ENCODE results near the gene SLC24A4. TPM values are rescaled to one million over a fixed set of nuclear protein-coding genes. Genes with fewer than 3 reads are reported as not detected.

Gene SLC24A4
- total and polyA plus RNA-seq, 4 donors = 5.8 to 11.8 (median 6.9) TPM

DNA sequence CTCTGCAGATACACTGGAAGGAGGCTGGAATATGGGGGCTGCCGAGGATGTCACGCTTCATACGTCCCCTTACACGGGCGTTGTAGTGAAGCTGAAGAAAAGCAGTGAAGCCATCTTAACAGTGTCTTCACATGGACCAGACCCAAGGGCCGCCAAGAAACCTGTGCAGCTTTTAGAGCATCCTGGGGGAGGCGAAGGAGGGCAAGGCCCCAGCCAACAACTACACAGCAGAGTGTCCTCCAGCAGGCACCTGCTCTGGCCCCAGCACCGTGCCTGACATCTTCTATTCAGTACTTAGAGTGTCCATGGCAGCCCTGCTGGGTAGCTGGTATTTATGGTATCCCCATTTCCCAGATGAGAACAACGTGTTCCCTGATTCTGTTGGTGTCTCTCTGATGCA lies 141.8 kb downstream of the SLC24A4 start:
- H3K36me3 ChIP-seq (ENCODE audit: control insufficient read depth, insufficient read depth, low read length) = peaks cover 7% of the 10 kb centered on the region
- no peak overlapping the region for H3K4me3 ChIP-seq (ENCODE audit: low read depth, low read length)
- no peak for DNase-seq (ENCODE audit: low read depth in 4 of 6, low spot score in 6 of 6)
- 82% methylated on average over 9 of the region's 9 CpGs for WGBS (ENCODE audit: insufficient coverage)
- H3K4me1 ChIP-seq (ENCODE audit: control insufficient read depth, insufficient read depth, low read length) = peaks cover 11% of the 10 kb centered on the region
- no peak overlapping the region for H3K27ac ChIP-seq (ENCODE audit: low read depth, low read length)
- peaks cover 7% of the 10 kb centered on the region for H3K9me3 ChIP-seq (ENCODE audit: control insufficient read depth, insufficient read depth, low read length)
- H3K27me3 ChIP-seq (ENCODE audit: control insufficient read depth, insufficient read depth, low read length) = no peaks in the 10 kb centered on the region

DNA sequence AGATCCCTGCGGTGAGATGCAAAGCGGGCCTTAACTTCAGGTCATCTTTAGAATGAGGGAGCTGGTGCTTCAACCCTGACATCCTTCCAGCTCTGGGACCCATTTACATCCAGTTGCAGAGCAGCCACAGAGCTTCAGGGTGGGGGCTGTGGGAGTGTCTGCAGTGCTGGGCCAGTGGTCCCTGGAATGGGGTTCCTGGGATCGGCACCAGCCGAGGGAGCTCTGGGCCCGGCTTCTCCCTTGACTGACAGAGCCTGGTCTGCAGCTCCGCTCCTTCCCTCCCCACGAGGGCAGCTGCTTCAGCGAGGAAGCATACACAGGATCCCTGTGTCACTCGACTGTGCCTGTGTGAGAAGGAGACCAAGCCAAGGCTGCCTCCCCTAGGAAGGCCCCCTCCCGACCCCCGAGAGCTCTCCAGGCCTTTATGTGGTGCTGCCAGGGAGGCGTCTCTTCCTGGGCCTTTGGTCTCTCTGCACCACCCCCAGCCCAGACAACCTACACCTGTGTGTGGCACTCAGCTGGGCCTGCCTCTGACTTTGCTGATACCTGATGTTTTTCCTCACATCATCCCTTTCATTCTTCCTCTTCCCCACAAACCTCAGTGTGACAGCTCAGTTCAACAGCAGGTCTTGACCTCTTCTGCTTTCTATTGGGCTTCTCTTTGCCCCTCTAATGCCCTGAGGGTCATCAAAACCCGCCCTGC lies 142.5 kb downstream of the SLC24A4 start:
- Histone ChIP-seq H3K4me1 (ENCODE audit: control insufficient read depth, insufficient read depth, low read length) (peaks cover 10% of the 10 kb centered on the region), H3K4me3 (ENCODE audit: low read depth, low read length) (no peak overlapping the region), H3K36me3 (ENCODE audit: control insufficient read depth, insufficient read depth, low read length) (peaks cover 6% of the 10 kb centered on the region), H3K9me3 (ENCODE audit: control insufficient read depth, insufficient read depth, low read length) (peaks cover 7% of the 10 kb centered on the region), H3K27ac (ENCODE audit: low read depth, low read length) (no peak overlapping the region), H3K27me3 (ENCODE audit: control insufficient read depth, insufficient read depth, low read length) (no peaks in the 10 kb centered on the region)
- 52% methylated on average over 9 of the region's 13 CpGs for WGBS (ENCODE audit: insufficient coverage)
- no peak for DNase-seq (ENCODE audit: low read depth in 4 of 6, low spot score in 6 of 6)

DNA sequence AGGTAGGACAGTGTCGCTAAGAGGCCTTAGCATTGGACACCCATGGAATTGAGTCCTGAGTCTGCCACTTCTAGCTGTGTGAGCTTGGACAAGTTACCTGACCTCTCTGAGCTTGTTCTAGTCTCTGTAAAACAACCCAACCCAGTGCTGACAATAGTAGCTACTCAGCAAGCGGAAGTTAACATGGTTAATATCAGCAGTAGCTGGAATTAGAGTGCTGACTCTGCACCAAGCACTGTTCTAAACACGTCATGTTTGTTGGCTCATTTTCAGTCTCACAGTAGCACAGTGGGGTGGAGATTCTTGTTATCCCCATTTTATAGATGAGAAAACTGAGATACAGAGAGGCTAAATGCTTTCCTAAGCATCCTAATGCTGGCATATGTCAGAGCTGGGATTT lies 143.1 kb downstream of the SLC24A4 start:
- DNase-seq (ENCODE audit: low read depth in 4 of 6, low spot score in 6 of 6) = no peak
- H3K9me3 ChIP-seq (ENCODE audit: control insufficient read depth, insufficient read depth, low read length) = peaks cover 7% of the 10 kb centered on the region

DNA sequence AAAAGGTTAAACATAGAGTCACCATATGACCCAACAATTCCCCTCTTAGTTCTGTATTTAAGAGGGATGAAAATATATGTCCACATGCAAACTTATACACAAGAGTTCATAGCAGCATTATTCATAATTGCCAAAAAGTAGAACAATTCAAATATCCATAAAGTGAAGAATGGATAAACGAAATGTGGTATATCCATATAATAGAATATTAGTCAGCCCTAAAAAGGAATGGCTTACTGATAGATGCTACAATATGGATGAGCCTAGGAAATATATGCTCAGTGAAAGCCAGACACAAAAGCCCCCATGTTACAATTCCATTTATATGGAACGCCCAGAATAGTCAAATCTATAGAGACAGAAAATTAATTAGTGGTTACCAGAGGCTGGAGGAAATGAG lies 146.6 kb downstream of the SLC24A4 start:
- WGBS (ENCODE audit: insufficient coverage) = no CpG with 5 or more reads among the region's 2 CpGs

More for the DNA sequence above, 143.1 kb downstream of the SLC24A4 start:
- H3K36me3 ChIP-seq (ENCODE audit: control insufficient read depth, insufficient read depth, low read length) = peaks cover 3% of the 10 kb centered on the region
- no peak overlapping the region for H3K27ac ChIP-seq (ENCODE audit: low read depth, low read length)
- H3K27me3 ChIP-seq (ENCODE audit: control insufficient read depth, insufficient read depth, low read length) = no peaks in the 10 kb centered on the region
- H3K4me1 ChIP-seq (ENCODE audit: control insufficient read depth, insufficient read depth, low read length) = peaks cover 5% of the 10 kb centered on the region
- H3K4me3 ChIP-seq (ENCODE audit: low read depth, low read length) = no peak overlapping the region
- 72% methylated on average over 2 of the region's 3 CpGs for WGBS (ENCODE audit: insufficient coverage)

DNA sequence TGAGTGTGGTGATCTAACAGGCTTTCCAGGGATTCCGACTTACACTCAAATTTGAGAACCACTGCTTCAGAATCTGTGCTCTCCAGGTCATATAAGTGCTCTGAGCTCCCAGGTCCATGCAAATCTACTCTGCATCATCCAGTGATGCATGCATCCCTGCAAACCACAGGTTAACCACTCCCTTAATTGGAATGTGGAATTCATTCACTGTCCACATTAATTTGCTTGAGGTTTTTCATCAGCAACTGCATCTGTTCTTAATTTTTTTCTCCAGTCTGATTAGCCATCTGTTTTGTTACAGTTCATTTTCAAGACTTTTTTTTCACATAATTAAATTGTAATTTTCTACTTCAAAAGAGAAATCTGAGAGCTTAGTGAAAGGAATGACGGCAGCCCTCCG lies 147.2 kb downstream of the SLC24A4 start:
- no peak overlapping the region for H3K27ac ChIP-seq (ENCODE audit: low read depth, low read length)
- H3K4me1 ChIP-seq (ENCODE audit: control insufficient read depth, insufficient read depth, low read length) = no peaks in the 10 kb centered on the region
- peaks cover 3% of the 10 kb centered on the region for H3K36me3 ChIP-seq (ENCODE audit: control insufficient read depth, insufficient read depth, low read length)
- WGBS (ENCODE audit: insufficient coverage) = 100% methylated on average over 1 of the region's 3 CpGs
- no peak for DNase-seq (ENCODE audit: low read depth in 4 of 6, low spot score in 6 of 6)
- peaks cover 7% of the 10 kb centered on the region for H3K9me3 ChIP-seq (ENCODE audit: control insufficient read depth, insufficient read depth, low read length)
- H3K4me3 ChIP-seq (ENCODE audit: low read depth, low read length) = no peak overlapping the region
- no peaks in the 10 kb centered on the region for H3K27me3 ChIP-seq (ENCODE audit: control insufficient read depth, insufficient read depth, low read length)

More for the DNA sequence above, 146.6 kb downstream of the SLC24A4 start:
- Histone ChIP-seq H3K4me3 (ENCODE audit: low read depth, low read length) (no peak overlapping the region), H3K27ac (ENCODE audit: low read depth, low read length) (no peak overlapping the region), H3K4me1 (ENCODE audit: control insufficient read depth, insufficient read depth, low read length) (no peaks in the 10 kb centered on the region), H3K36me3 (ENCODE audit: control insufficient read depth, insufficient read depth, low read length) (peaks cover 3% of the 10 kb centered on the region), H3K27me3 (ENCODE audit: control insufficient read depth, insufficient read depth, low read length) (no peaks in the 10 kb centered on the region), H3K9me3 (ENCODE audit: control insufficient read depth, insufficient read depth, low read length) (peaks cover 7% of the 10 kb centered on the region)
- no peak for DNase-seq (ENCODE audit: low read depth in 4 of 6, low spot score in 6 of 6)

DNA sequence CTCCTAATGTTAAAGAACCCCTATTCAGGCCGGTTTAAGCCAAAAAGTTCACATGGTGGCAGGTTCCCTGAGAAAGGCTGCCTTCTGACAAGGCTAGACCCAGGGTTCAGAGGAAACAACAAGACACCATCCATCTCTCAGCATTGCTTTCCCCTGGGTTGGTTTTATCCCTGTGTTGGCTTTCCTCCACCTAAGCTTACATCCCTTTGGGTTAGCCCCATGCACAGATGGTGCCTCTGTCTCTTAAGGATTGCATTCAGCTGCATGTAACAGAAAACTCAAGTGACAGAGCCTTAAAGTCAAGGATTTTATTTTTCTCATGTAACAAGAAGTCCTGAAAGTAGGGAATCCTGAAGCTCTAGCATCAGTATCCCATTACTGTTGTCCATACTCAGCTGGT lies 147.8 kb downstream of the SLC24A4 start:
- H3K9me3 ChIP-seq (ENCODE audit: control insufficient read depth, insufficient read depth, low read length) = peaks cover 7% of the 10 kb centered on the region
- no peaks in the 10 kb centered on the region for H3K4me1 ChIP-seq (ENCODE audit: control insufficient read depth, insufficient read depth, low read length)
- no peak overlapping the region for H3K27ac ChIP-seq (ENCODE audit: low read depth, low read length)
- DNase-seq (ENCODE audit: low read depth in 4 of 6, low spot score in 6 of 6) = no peak
- no peak overlapping the region for H3K4me3 ChIP-seq (ENCODE audit: low read depth, low read length)
- no CpG with 5 or more reads among the region's 1 CpG for WGBS (ENCODE audit: insufficient coverage)
- no peaks in the 10 kb centered on the region for H3K27me3 ChIP-seq (ENCODE audit: control insufficient read depth, insufficient read depth, low read length)
- H3K36me3 ChIP-seq (ENCODE audit: control insufficient read depth, insufficient read depth, low read length) = no peaks in the 10 kb centered on the region

DNA sequence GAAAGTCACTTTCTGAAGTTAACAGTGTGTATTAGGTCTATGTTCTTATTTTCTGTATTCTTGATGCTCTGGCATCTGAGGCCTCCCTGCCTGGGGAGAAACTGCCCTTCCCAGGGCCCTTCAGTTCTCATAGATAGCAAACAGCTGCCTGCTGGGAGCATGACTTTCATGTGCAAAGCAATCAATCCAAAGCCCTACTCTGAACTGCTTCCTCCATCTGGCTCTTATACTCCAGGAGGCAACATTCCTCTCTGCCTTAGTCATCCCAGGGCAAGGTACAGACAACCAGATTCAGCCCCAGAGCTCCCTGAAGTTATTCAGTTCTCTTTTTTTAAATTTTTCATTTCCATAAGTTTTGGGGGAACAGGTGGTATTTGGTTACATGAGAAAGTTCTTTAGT lies 149.0 kb downstream of the SLC24A4 start:
- no peak overlapping the region for H3K27ac ChIP-seq (ENCODE audit: low read depth, low read length)
- no peaks in the 10 kb centered on the region for H3K4me1 ChIP-seq (ENCODE audit: control insufficient read depth, insufficient read depth, low read length)
- H3K27me3 ChIP-seq (ENCODE audit: control insufficient read depth, insufficient read depth, low read length) = no peaks in the 10 kb centered on the region
- H3K9me3 ChIP-seq (ENCODE audit: control insufficient read depth, insufficient read depth, low read length) = peaks cover 2% of the 10 kb centered on the region
- no peak for DNase-seq (ENCODE audit: low read depth in 4 of 6, low spot score in 6 of 6)
- no peaks in the 10 kb centered on the region for H3K36me3 ChIP-seq (ENCODE audit: control insufficient read depth, insufficient read depth, low read length)
- no peak overlapping the region for H3K4me3 ChIP-seq (ENCODE audit: low read depth, low read length)

DNA sequence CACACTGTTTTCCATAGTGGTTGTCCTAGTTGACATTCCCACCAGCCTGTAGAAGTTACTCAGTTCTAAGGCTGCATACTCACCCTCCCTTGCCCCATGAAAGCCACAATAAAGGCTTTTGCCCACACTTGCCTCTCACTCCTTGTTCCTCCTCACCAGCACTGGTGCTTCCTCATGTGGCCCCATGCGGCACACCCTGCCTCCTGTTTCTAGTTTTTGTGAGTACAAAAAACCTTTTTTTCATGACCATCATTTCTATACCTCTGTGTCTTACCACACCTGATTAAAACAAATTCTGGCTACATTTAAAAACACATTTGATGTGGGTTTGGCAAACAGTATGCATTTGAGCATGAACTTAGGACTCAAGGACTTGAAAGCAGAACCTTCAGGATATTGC lies 149.9 kb downstream of the SLC24A4 start:
- Histone ChIP-seq H3K27ac (ENCODE audit: low read depth, low read length) (no peak overlapping the region), H3K4me1 (ENCODE audit: control insufficient read depth, insufficient read depth, low read length) (no peaks in the 10 kb centered on the region), H3K36me3 (ENCODE audit: control insufficient read depth, insufficient read depth, low read length) (no peaks in the 10 kb centered on the region), H3K9me3 (ENCODE audit: control insufficient read depth, insufficient read depth, low read length) (no peaks in the 10 kb centered on the region), H3K27me3 (ENCODE audit: control insufficient read depth, insufficient read depth, low read length) (no peaks in the 10 kb centered on the region), H3K4me3 (ENCODE audit: low read depth, low read length) (no peak overlapping the region)
- no peak for DNase-seq (ENCODE audit: low read depth in 4 of 6, low spot score in 6 of 6)
- 100% methylated on average over 1 of the region's 1 CpG for WGBS (ENCODE audit: insufficient coverage)

DNA sequence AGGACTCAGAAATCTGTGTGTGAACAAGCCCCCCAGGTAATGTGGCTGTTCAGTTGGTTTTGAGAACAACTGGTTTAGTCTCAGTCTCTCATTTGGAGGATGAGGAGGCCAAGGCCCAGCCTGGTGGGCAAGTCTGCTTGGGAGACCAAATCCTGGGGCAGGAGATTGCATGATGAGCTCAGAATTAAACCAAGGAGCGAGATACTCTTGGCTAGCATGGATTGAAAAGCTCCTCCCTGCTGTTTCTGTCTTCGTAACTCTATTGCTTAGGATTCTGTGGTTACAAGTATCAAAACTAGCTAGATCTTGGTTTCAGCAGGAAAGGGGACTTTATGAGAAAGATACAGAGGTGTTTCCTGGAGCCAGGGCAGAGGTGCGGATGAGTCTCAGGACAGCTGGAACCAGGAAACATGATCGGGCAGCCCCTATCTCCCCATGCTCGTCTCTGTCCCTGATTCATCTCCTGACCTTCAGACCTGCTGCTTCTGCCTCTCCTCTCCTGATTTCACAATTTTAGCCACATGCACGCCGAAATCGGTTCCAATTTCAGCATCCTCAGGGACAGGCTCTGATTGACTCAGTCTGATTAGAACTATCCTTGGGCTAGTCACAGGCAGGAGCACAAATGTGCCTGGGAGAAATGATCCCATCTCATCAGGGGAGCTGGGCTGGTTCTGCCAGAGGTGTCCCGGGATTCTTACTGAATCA lies 150.4 kb downstream of the SLC24A4 start:
- 82% methylated on average over 9 of the region's 9 CpGs for WGBS (ENCODE audit: insufficient coverage)
- Histone ChIP-seq H3K4me3 (ENCODE audit: low read depth, low read length) (no peak overlapping the region), H3K36me3 (ENCODE audit: control insufficient read depth, insufficient read depth, low read length) (no peaks in the 10 kb centered on the region), H3K27me3 (ENCODE audit: control insufficient read depth, insufficient read depth, low read length) (no peaks in the 10 kb centered on the region), H3K4me1 (ENCODE audit: control insufficient read depth, insufficient read depth, low read length) (no peaks in the 10 kb centered on the region), H3K27ac (ENCODE audit: low read depth, low read length) (no peak overlapping the region), H3K9me3 (ENCODE audit: control insufficient read depth, insufficient read depth, low read length) (no peaks in the 10 kb centered on the region)
- no peak for DNase-seq (ENCODE audit: low read depth in 4 of 6, low spot score in 6 of 6)

DNA sequence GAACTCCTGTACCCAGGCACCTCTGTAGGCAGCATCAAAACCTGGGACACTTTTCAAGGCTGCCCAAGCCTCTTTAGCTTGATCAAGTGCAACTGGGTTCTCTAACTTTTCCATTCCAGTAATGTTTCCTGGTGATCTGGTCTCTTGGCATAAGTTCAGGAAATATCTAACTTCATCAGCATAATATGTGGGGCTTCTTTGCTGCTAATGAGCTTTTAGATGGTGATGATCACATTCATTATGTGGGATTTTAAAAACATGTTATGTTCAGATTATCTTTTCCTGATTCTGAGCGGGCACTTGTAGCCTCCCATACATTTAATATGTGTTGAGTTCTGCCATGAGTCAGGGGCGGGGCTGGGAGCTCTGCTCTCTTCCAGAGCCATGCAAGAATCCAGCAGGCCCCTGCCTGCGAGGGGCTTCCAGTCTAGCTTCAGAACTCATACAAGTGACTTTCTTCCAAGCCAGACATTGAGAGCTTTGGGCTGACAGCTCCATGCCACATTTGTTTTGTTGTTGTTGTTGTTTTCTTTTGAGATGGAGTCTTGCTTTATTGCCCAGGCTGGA lies 151.1 kb downstream of the SLC24A4 start:
- no peaks in the 10 kb centered on the region for H3K36me3 ChIP-seq (ENCODE audit: control insufficient read depth, insufficient read depth, low read length)
- no peak overlapping the region for H3K27ac ChIP-seq (ENCODE audit: low read depth, low read length)
- no peak overlapping the region for H3K4me3 ChIP-seq (ENCODE audit: low read depth, low read length)
- H3K27me3 ChIP-seq (ENCODE audit: control insufficient read depth, insufficient read depth, low read length) = no peaks in the 10 kb centered on the region
- 100% methylated on average over 2 of the region's 3 CpGs for WGBS (ENCODE audit: insufficient coverage)
- no peaks in the 10 kb centered on the region for H3K4me1 ChIP-seq (ENCODE audit: control insufficient read depth, insufficient read depth, low read length)
- peak in 1 of 6 donors; percentile 18 for DNase-seq (ENCODE audit: low read depth in 4 of 6, low spot score in 6 of 6)
- H3K9me3 ChIP-seq (ENCODE audit: control insufficient read depth, insufficient read depth, low read length) = no peaks in the 10 kb centered on the region

Measured in spinal cord (tissue), 10 donors.